ENCODE measurements around the gene MYO15B. TPM values are rescaled to one million over a fixed set of nuclear protein-coding genes. Genes with fewer than 3 reads are reported as not detected.

MYO15B gene
- total and polyA plus RNA-seq, 2 of the 13 experiments (the other 11 are each of a cell fraction or from before 2014, with no cell fraction given), result 2.8 to 8.1 TPM

DNA sequence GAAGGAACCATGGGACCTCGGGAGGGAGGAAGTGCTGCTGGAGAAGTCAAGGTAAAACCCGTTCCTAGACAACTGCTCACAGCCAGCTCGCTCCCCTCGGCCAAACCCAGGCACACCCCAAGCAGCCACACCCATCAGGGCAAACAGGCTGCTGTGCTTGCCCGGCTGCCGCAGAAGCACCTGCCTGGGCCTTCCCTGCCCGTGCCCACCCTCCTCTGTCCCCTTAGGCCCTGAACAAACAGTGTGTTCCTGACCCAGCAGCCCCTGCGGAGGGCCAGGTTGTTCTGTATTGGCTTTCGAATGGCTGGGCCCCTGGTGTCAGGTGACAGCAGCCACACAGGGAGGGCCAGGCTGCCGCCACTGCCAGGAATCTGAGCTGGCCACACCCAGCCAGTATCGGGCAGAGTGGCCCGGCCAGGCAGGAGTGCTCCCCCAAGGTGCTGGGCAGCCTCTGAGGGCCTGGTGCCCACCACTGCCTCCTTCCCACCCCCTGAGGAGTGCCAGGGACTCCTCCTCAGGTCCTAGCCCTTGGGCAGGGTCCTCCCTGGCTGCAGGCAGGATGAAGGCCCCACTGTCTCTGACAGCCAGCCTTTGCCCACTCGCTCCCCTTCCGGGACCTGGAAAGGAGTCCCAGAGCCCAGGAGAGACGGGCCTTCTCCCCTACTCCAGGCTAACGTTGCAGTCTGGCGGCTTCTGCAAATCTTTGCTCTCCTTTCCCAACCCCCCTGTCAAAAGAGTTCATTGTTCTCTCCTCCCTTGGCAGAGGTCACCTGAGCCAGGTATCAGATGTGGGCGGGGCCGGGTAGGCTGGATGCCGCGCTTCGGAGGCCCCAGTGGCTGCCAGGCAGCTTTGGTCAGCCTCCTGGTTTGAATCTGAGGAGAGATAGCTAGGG is 38.1 kb upstream of the MYO15B start (continued):
- TF ChIP-seq ZFX (CRISPR knock-in tag; IDR thresholded peaks at IDR 0.05; ENCODE audit: low read depth) (peak; percentile 90), ZNF570 (CRISPR knock-in tag; IDR thresholded peaks at IDR 0.05; ENCODE audit: borderline replicate concordance) (no peak), SNRNP70 (IDR thresholded peaks at IDR 0.05; ENCODE audit: low read depth, low read length) (no peak), MYNN (CRISPR knock-in tag; IDR thresholded peaks at IDR 0.05; ENCODE audit: low read depth) (no peak), ZNF260 (CRISPR knock-in tag; IDR thresholded peaks at IDR 0.05; ENCODE audit: borderline replicate concordance, low read depth) (no peak), RXRB (CRISPR knock-in tag; IDR thresholded peaks at IDR 0.05; ENCODE audit: borderline replicate concordance) (peak; percentile 60; the same call in 1 of the 2 replicates), JARID2 (CRISPR knock-in tag; IDR thresholded peaks at IDR 0.05; ENCODE audit: insufficient replicate concordance) (no peak), ONECUT2 (CRISPR knock-in tag; IDR thresholded peaks at IDR 0.05) (no peak), RBFOX2 (IDR thresholded peaks at IDR 0.05; ENCODE audit: low read depth, low read length) (peak; percentile 82), KDM3A (CRISPR knock-in tag; IDR thresholded peaks at IDR 0.05; ENCODE audit: low read depth) (no peak), ZNF343 (CRISPR knock-in tag; IDR thresholded peaks at IDR 0.05) (no peak; the same call in 1 of the 2 replicates)
- TF ChIP-seq, protein P1, sequence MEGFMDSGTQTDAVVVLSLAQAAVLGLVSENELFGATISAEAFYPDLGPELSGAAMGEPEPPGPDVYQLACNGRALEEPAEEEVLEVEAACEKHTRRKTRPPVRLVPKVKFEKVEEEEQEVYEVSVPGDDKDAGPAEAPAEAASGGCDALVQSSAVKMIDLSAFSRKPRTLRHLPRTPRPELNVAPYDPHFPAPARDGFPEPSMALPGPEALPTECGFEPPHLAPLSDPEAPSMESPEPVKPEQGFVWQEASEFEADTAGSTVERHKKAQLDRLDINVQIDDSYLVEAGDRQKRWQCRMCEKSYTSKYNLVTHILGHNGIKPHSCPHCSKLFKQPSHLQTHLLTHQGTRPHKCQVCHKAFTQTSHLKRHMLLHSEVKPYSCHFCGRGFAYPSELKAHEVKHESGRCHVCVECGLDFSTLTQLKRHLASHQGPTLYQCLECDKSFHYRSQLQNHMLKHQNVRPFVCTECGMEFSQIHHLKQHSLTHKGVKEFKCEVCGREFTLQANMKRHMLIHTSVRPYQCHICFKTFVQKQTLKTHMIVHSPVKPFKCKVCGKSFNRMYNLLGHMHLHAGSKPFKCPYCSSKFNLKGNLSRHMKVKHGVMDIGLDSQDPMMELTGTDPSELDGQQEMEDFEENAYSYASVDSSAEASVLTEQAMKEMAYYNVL (CRISPR knock-in tag; IDR thresholded peaks at IDR 0.05; ENCODE audit: borderline replicate concordance), result peak; percentile 78; the same call in 1 of the 2 replicates
- TF ChIP-seq, protein P2, sequence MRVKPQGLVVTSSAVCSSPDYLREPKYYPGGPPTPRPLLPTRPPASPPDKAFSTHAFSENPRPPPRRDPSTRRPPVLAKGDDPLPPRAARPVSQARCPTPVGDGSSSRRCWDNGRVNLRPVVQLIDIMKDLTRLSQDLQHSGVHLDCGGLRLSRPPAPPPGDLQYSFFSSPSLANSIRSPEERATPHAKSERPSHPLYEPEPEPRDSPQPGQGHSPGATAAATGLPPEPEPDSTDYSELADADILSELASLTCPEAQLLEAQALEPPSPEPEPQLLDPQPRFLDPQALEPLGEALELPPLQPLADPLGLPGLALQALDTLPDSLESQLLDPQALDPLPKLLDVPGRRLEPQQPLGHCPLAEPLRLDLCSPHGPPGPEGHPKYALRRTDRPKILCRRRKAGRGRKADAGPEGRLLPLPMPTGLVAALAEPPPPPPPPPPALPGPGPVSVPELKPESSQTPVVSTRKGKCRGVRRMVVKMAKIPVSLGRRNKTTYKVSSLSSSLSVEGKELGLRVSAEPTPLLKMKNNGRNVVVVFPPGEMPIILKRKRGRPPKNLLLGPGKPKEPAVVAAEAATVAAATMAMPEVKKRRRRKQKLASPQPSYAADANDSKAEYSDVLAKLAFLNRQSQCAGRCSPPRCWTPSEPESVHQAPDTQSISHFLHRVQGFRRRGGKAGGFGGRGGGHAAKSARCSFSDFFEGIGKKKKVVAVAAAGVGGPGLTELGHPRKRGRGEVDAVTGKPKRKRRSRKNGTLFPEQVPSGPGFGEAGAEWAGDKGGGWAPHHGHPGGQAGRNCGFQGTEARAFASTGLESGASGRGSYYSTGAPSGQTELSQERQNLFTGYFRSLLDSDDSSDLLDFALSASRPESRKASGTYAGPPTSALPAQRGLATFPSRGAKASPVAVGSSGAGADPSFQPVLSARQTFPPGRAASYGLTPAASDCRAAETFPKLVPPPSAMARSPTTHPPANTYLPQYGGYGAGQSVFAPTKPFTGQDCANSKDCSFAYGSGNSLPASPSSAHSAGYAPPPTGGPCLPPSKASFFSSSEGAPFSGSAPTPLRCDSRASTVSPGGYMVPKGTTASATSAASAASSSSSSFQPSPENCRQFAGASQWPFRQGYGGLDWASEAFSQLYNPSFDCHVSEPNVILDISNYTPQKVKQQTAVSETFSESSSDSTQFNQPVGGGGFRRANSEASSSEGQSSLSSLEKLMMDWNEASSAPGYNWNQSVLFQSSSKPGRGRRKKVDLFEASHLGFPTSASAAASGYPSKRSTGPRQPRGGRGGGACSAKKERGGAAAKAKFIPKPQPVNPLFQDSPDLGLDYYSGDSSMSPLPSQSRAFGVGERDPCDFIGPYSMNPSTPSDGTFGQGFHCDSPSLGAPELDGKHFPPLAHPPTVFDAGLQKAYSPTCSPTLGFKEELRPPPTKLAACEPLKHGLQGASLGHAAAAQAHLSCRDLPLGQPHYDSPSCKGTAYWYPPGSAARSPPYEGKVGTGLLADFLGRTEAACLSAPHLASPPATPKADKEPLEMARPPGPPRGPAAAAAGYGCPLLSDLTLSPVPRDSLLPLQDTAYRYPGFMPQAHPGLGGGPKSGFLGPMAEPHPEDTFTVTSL (CRISPR knock-in tag; IDR thresholded peaks at IDR 0.05; ENCODE audit: borderline replicate concordance), result 0 out of 2 replicates have a peak, but pooled peaks have one; percentile 14
- TF ChIP-seq, protein P3, sequence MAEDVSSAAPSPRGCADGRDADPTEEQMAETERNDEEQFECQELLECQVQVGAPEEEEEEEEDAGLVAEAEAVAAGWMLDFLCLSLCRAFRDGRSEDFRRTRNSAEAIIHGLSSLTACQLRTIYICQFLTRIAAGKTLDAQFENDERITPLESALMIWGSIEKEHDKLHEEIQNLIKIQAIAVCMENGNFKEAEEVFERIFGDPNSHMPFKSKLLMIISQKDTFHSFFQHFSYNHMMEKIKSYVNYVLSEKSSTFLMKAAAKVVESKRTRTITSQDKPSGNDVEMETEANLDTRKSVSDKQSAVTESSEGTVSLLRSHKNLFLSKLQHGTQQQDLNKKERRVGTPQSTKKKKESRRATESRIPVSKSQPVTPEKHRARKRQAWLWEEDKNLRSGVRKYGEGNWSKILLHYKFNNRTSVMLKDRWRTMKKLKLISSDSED (CRISPR knock-in tag; IDR thresholded peaks at IDR 0.05), result no peak
- TF ChIP-seq, protein P4, sequence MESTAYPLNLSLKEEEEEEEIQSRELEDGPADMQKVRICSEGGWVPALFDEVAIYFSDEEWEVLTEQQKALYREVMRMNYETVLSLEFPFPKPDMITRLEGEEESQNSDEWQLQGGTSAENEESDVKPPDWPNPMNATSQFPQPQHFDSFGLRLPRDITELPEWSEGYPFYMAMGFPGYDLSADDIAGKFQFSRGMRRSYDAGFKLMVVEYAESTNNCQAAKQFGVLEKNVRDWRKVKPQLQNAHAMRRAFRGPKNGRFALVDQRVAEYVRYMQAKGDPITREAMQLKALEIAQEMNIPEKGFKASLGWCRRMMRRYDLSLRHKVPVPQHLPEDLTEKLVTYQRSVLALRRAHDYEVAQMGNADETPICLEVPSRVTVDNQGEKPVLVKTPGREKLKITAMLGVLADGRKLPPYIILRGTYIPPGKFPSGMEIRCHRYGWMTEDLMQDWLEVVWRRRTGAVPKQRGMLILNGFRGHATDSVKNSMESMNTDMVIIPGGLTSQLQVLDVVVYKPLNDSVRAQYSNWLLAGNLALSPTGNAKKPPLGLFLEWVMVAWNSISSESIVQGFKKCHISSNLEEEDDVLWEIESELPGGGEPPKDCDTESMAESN (CRISPR knock-in tag; conservative IDR thresholded peaks at IDR 0.05), result peak; percentile 25; the same call in 1 of the 2 replicates

All from HepG2 (cell line).